Sigmoid colon (tissue), 7 donors: ENCODE data around the gene DCC. TPM values are rescaled to one million over a fixed set of nuclear protein-coding genes. Genes with fewer than 3 reads are reported as not detected.

Source experiments
- DNase-seq: peaks from one replicate; pipeline ENCODE4 v3.0.0-alpha.2; 2019
- H3K27ac ChIP-seq, 4 donors: fragments of 200-600 bp; sonication (generic); one replicate each; pipeline ENCODE4 v1.5.1; 2016 to 2019; ENCODE audit warnings: mild to moderate bottlenecking in 1 of 4
- H3K27me3 ChIP-seq, 3 donors: fragments of 200-600 bp; sonication (generic); one replicate each; pipeline ENCODE4 v1.5.1; 2019; ENCODE audit warnings: mild to moderate bottlenecking in 1 of 3
- H3K36me3 ChIP-seq, 4 donors: fragments of 200-600 bp; sonication (generic); one replicate each; pipeline ENCODE4 v1.5.1; 2016 to 2019
- H3K4me1 ChIP-seq, 4 donors: fragments of 200-600 bp; sonication (generic); one replicate each; pipeline ENCODE4 v1.5.1; 2017 to 2019
- H3K4me3 ChIP-seq, 4 donors: fragments of 200-600 bp; sonication (generic); one replicate each; pipeline ENCODE4 v1.5.1; 2017 to 2019; ENCODE audit warnings: mild to moderate bottlenecking in 2 of 4, moderate library complexity in 1 of 4
- H3K9me3 ChIP-seq, 4 donors: fragments of 200-600 bp in 3 of 4; sonication (generic) in 3 of 4; one replicate each; pipeline versions ENCODE4 v1.5.1 to v1.6.1; 2013 to 2019
- CTCF ChIP-seq, 4 experiments: fragments of 450-650 bp in 3 of 4; fragments of 200-600 bp in 1 of 4; IDR thresholded peaks; one replicate each; pipeline ENCODE4 v1.5.1; 2016 to 2019; ENCODE audit warnings: antibody characterized with exemption in 4 of 4, mild to moderate bottlenecking in 3 of 4, moderate library complexity in 2 of 4
- EP300 ChIP-seq, 4 donors: sonication (generic); formaldehyde crosslinking; IDR thresholded peaks; one replicate each; pipeline ENCODE4 v1.6.1; 2017; ENCODE audit warnings: antibody characterized with exemption in 4 of 4
- POLR2A ChIP-seq, 2 donors: fragments of 450-650 bp; IDR thresholded peaks; one replicate each; pipeline ENCODE4 v1.6.1; 2016; ENCODE audit warnings: antibody characterized with exemption in 2 of 2, mild to moderate bottlenecking in 2 of 2, moderate library complexity in 2 of 2
- POLR2AphosphoS5 ChIP-seq, 4 donors: sonication (generic); formaldehyde crosslinking; IDR thresholded peaks; one replicate each; pipeline ENCODE4 v1.6.1; 2017; ENCODE audit warnings: antibody characterized with exemption in 4 of 4
- WGBS, 2 donors: extraction: QIAGEN DNeasy Blood & Tissue Kit; methylation state at CpG; one replicate each; pipeline ENCODE4 v1.1.7; 2013; 5-methylcytosine and 5-hydroxymethylcytosine counted together
- intact Hi-C: fragments of 100-400 bp; cut with DNase I; formaldehyde crosslinking; loops from one replicate; pipeline ENCODE4 v1.15.1; 2023
- polyA plus RNA-seq, 3 donors: library from polyadenylated mRNA; stranded (reverse); fragments of 200-250 nt; gene quantifications; one replicate each; pipeline ENCODE4 v1.2.3, GENCODE V29; 2013
- total RNA-seq, 4 donors: library from RNA; depleted of rRNA; stranded (reverse); fragments of >200 nt; gene quantifications; one replicate each; pipeline ENCODE4 v1.1.0, GENCODE V29; 2016
- donor health status: healthy with polysubstance abuse.
- donor health status: Bipolar disorder and iron deficiency.
- donor health status: healthy.

The DCC gene
- total and polyA plus RNA-seq, 7 donors = 0.04 to 0.83 (median 0.36) TPM; not detected in 2

GRCh38 chr18:52636536-52636935, 296.5 kb downstream of the DCC start:
- Histone ChIP-seq H3K27ac (no peak overlapping the region), H3K9me3 (no peaks in the 10 kb centered on the region), H3K4me1 (no peaks in the 10 kb centered on the region), H3K36me3 (no peaks in the 10 kb centered on the region), H3K27me3 (no peaks in the 10 kb centered on the region), H3K4me3 (no peak overlapping the region)
- no peak for TF ChIP-seq EP300 (IDR thresholded peaks at IDR 0.05)
- no peak for TF ChIP-seq POLR2AphosphoS5 (IDR thresholded peaks at IDR 0.05)
- TF ChIP-seq POLR2A (IDR thresholded peaks at IDR 0.05) = no peak
- TF ChIP-seq CTCF (IDR thresholded peaks at IDR 0.05) = no peak
- intact Hi-C loops = no loop called here
- 66 to 91% methylated on average over 5 of the region's 5 CpGs for WGBS, 2 donors
- no peak for DNase-seq

GRCh38 chr18:52648201-52648600, 308.2 kb downstream of the DCC start:
- no peaks in the 10 kb centered on the region for H3K4me1 ChIP-seq
- H3K36me3 ChIP-seq = no peaks in the 10 kb centered on the region
- no peak overlapping the region for H3K27ac ChIP-seq
- DNase-seq = no peak
- H3K27me3 ChIP-seq = no peaks in the 10 kb centered on the region
- H3K9me3 ChIP-seq = no peaks in the 10 kb centered on the region
- 83 to 84% methylated on average over 4 of the region's 4 CpGs for whole genome bisulfite sequencing, 2 donors
- no peak overlapping the region for H3K4me3 ChIP-seq
- no peak for TF ChIP-seq POLR2A (IDR thresholded peaks at IDR 0.05)
- no peak for TF ChIP-seq POLR2AphosphoS5 (IDR thresholded peaks at IDR 0.05)
- no peak for TF ChIP-seq CTCF (IDR thresholded peaks at IDR 0.05)
- TF ChIP-seq EP300 (IDR thresholded peaks at IDR 0.05) = no peak
- intact Hi-C loops = no loop called here

GRCh38 chr18:52652391-52652790, 312.4 kb downstream of the DCC start:
- Histone ChIP-seq H3K27me3 (no peaks in the 10 kb centered on the region), H3K36me3 (no peaks in the 10 kb centered on the region), H3K4me3 (no peak overlapping the region), H3K4me1 (no peaks in the 10 kb centered on the region), H3K9me3 (no peaks in the 10 kb centered on the region), H3K27ac (no peak overlapping the region)
- WGBS, 2 donors = 28 to 57% methylated on average over 4 of the region's 4 CpGs
- intact Hi-C loops = no loop called here
- TF ChIP-seq EP300 (IDR thresholded peaks at IDR 0.05) = no peak
- TF ChIP-seq POLR2A (IDR thresholded peaks at IDR 0.05) = no peak
- TF ChIP-seq CTCF (IDR thresholded peaks at IDR 0.05) = no peak
- TF ChIP-seq POLR2AphosphoS5 (IDR thresholded peaks at IDR 0.05) = no peak
- no peak for DNase-seq

- H3K36me3 ChIP-seq = no peaks in the 10 kb centered on the region
- no peak overlapping the region for H3K4me3 ChIP-seq
- TF ChIP-seq EP300 (IDR thresholded peaks at IDR 0.05) (no peak), CTCF (IDR thresholded peaks at IDR 0.05) (no peak), POLR2AphosphoS5 (IDR thresholded peaks at IDR 0.05) (no peak), POLR2A (IDR thresholded peaks at IDR 0.05) (no peak)
- no peaks in the 10 kb centered on the region for H3K9me3 ChIP-seq
- WGBS, 2 donors = 76 to 80% methylated on average over 8 of the region's 8 CpGs
- no peaks in the 10 kb centered on the region for H3K27me3 ChIP-seq
- DNase-seq = no peak
- H3K27ac ChIP-seq = no peak overlapping the region
- intact Hi-C loops = no loop called here
- H3K4me1 ChIP-seq = no peaks in the 10 kb centered on the region
Measured at GRCh38 chr18:52657043-52657805, 317.2 kb downstream of the DCC start.
